Astrocyte (in vitro differentiated cells and primary cell): Measurements from ENCODE around the gene PRAMEF12. TPM values are rescaled to one million over a fixed set of nuclear protein-coding genes. Genes with fewer than 3 reads are reported as not detected.
"Not testable (repeated sequence)": the region's sequence is repeated elsewhere in the genome, so short reads cannot be mapped to it uniquely, and the experiment has no call there.

Source experiments
- DNase-seq: peaks from one replicate; pipeline ENCODE4 v3.0.0-alpha.2; 2010; ENCODE audit warnings: low read depth
- FAIRE-seq: peaks from 2 replicates; lab custom pipeline; 2011; peaks lifted over from hg19 to GRCh38; lab: Jason Lieb, UNC
- H2AFZ ChIP-seq: 2 replicates; pipeline ENCODE4 v1.6.0; 2012; ENCODE audit warnings: low read depth, low read length, inconsistent platforms
- H3K27ac ChIP-seq: 2 replicates; pipeline ENCODE4 v1.5.1; 2011; ENCODE audit warnings: low read depth, low read length, inconsistent platforms
- H3K27me3 ChIP-seq: 2 replicates; pipeline ENCODE4 v1.6.0; 2011; ENCODE audit warnings: low read length, inconsistent platforms; ENCODE audit not compliant: insufficient read depth
- H3K36me3 ChIP-seq: 2 replicates; pipeline ENCODE4 v1.5.1; 2011; ENCODE audit warnings: low read length, inconsistent platforms; ENCODE audit not compliant: insufficient read depth
- H3K4me1 ChIP-seq: 2 replicates; pipeline ENCODE4 v1.5.1; 2011; ENCODE audit warnings: low read length, inconsistent platforms; ENCODE audit not compliant: insufficient read depth
- H3K4me2 ChIP-seq: 2 replicates; pipeline ENCODE4 v1.6.0; 2012; ENCODE audit warnings: low read length, inconsistent platforms
- H3K4me3 ChIP-seq: 2 replicates; pipeline ENCODE4 v1.5.1; 2011; ENCODE audit warnings: low read depth, mild to moderate bottlenecking, low read length, inconsistent platforms; ENCODE audit not compliant: insufficient read depth
- H3K79me2 ChIP-seq: 2 replicates; pipeline ENCODE4 v1.6.0; 2012; ENCODE audit warnings: mild to moderate bottlenecking, low read length, inconsistent platforms; ENCODE audit not compliant: insufficient read depth
- H3K9ac ChIP-seq: 2 replicates; pipeline ENCODE4 v1.6.0; 2012; ENCODE audit warnings: mild to moderate bottlenecking, low read length, inconsistent platforms
- H3K9me3 ChIP-seq: 2 replicates; pipeline ENCODE4 v1.5.1; 2012; ENCODE audit warnings: low read depth, mild to moderate bottlenecking, low read length, inconsistent platforms; ENCODE audit not compliant: insufficient read depth
- H4K20me1 ChIP-seq: 2 replicates; pipeline ENCODE4 v1.6.0; 2012; ENCODE audit warnings: low read length, inconsistent platforms; ENCODE audit not compliant: insufficient read depth
- H3K27ac Mint-ChIP-seq: one replicate; pipeline ENCODE4 v1.8.0; 2021; ENCODE audit warnings: mild to moderate bottlenecking, mixed read lengths; ENCODE audit not compliant: unreplicated experiment
- H3K27me3 Mint-ChIP-seq: one replicate; pipeline ENCODE4 v1.8.0; 2021; ENCODE audit warnings: low read depth, mixed read lengths; ENCODE audit not compliant: unreplicated experiment
- H3K36me3 Mint-ChIP-seq: one replicate; pipeline ENCODE4 v1.8.0; 2021; ENCODE audit warnings: low read depth, mixed read lengths; ENCODE audit not compliant: unreplicated experiment
- H3K4me1 Mint-ChIP-seq: one replicate; pipeline ENCODE4 v1.8.0; 2021; ENCODE audit warnings: low read depth, mixed read lengths; ENCODE audit not compliant: unreplicated experiment
- H3K4me3 Mint-ChIP-seq: one replicate; pipeline ENCODE4 v1.8.0; 2021; ENCODE audit warnings: mild to moderate bottlenecking, moderate library complexity, mixed read lengths; ENCODE audit not compliant: unreplicated experiment
- H3K9me3 Mint-ChIP-seq: one replicate; pipeline ENCODE4 v1.8.0; 2021; ENCODE audit warnings: mild to moderate bottlenecking, mixed read lengths; ENCODE audit not compliant: unreplicated experiment
- EZH2 ChIP-seq: IDR thresholded peaks from 2 replicates; pipeline ENCODE4 v1.6.1; 2012; ENCODE audit warnings: mild to moderate bottlenecking, low read length, inconsistent platforms; ENCODE audit not compliant: insufficient read depth
- total RNA-seq: library from RNA; stranded (reverse); gene quantifications from 2 replicates; pipeline ENCODE4 v1.2.1, GENCODE V29; 2021
- TF ChIP-seq, protein P1 (sequence below): IDR thresholded peaks from 2 replicates; pipeline ENCODE4 v1.5.1; 2011; ENCODE audit warnings: low read depth, mild to moderate bottlenecking, inconsistent platforms, low read length, moderate library complexity; ENCODE audit not compliant: insufficient read depth

PRAMEF12 gene
- total RNA-seq, 1 donor from 2014 or later: 0.16 TPM

DNA sequence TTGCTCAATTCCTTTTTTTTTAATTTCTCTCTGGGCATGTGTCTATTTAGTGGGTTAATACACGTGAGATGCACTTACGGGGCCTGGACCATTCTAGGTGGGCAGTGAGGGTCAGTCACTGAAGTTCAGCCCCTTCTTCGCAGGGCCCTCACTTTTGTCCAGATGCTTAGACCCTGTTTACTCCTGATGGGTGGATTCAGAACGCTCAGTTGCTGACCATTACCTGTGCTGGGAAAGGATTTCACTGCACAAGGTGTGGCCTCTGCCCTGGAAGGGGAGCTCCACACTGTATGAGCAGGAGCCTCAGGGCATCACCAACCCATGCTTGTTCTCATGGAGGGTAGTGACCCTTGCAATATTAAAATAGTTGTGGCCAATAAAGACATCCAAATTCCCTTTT, 4.5 kb downstream of the PRAMEF12 start:
- Histone ChIP-seq H3K36me3 (no peaks in the 10 kb centered on the region), H3K79me2 (no peaks in the 10 kb centered on the region), H3K9me3 (no peaks in the 10 kb centered on the region), H3K4me2 (no peak overlapping the region), H3K4me1 (no peaks in the 10 kb centered on the region), H3K27me3 (no peaks in the 10 kb centered on the region), H4K20me1 (no peaks in the 10 kb centered on the region), H2AFZ (no peak overlapping the region), H3K27ac (no peak overlapping the region), H3K4me3 (no peak overlapping the region), H3K9ac (no peak overlapping the region)
- Mint-ChIP-seq H3K4me3 (no peak overlapping the region), H3K27me3 (peaks cover 12% of the 10 kb centered on the region), H3K9me3 (peaks cover 6% of the 10 kb centered on the region), H3K36me3 (peaks cover 3% of the 10 kb centered on the region), H3K4me1 (no peaks in the 10 kb centered on the region), H3K27ac (no peak overlapping the region)
- DNase-seq (no peak), FAIRE-seq (no peak)
- TF ChIP-seq, protein P1, sequence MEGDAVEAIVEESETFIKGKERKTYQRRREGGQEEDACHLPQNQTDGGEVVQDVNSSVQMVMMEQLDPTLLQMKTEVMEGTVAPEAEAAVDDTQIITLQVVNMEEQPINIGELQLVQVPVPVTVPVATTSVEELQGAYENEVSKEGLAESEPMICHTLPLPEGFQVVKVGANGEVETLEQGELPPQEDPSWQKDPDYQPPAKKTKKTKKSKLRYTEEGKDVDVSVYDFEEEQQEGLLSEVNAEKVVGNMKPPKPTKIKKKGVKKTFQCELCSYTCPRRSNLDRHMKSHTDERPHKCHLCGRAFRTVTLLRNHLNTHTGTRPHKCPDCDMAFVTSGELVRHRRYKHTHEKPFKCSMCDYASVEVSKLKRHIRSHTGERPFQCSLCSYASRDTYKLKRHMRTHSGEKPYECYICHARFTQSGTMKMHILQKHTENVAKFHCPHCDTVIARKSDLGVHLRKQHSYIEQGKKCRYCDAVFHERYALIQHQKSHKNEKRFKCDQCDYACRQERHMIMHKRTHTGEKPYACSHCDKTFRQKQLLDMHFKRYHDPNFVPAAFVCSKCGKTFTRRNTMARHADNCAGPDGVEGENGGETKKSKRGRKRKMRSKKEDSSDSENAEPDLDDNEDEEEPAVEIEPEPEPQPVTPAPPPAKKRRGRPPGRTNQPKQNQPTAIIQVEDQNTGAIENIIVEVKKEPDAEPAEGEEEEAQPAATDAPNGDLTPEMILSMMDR: no peak
- no peak for TF ChIP-seq EZH2

- Histone ChIP-seq H3K4me3 (no peak overlapping the region), H4K20me1 (no peaks in the 10 kb centered on the region), H3K36me3 (no peaks in the 10 kb centered on the region), H3K9ac (no peak overlapping the region), H3K27me3 (no peaks in the 10 kb centered on the region), H3K4me1 (no peaks in the 10 kb centered on the region), H3K79me2 (no peaks in the 10 kb centered on the region), H2AFZ (no peak overlapping the region), H3K9me3 (no peaks in the 10 kb centered on the region), H3K27ac (no peak overlapping the region), H3K4me2 (no peak overlapping the region)
- Mint-ChIP-seq H3K4me3 (no peak overlapping the region), H3K27ac (no peak overlapping the region), H3K27me3 (peaks cover 12% of the 10 kb centered on the region), H3K4me1 (no peaks in the 10 kb centered on the region), H3K9me3 (peaks cover 8% of the 10 kb centered on the region), H3K36me3 (peaks cover 3% of the 10 kb centered on the region)
- DNase-seq (no peak), FAIRE-seq (no peak)
- TF ChIP-seq, protein P1: no peak
- TF ChIP-seq EZH2: no peak
These were observed 5.4 kb downstream of the PRAMEF12 start for GRCh38 chr1:12778907-12779306.

DNA sequence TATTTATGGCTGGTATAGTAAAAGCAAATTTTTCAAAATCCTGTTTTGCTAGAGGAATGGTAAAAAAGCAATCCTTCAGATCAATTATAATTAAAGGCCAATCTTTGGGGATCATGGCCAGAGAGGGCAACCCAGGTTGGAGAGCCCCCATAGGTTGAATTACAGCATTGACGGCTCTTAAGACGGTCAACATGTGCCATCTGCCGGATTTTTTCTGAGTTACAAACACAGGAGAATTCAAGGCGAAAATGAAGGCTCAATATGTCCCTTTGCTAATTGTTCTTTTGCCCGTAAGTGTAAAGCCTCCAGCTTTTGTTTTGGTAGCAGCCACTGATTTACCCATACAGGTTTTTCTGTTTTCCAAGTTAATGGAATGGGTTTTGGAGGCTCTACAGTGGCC, 8.0 kb downstream of the PRAMEF12 start:
- H3K36me3 Mint-ChIP-seq, H3K4me3 Mint-ChIP-seq, H3K9ac ChIP-seq, H3K4me1 ChIP-seq, H3K4me1 Mint-ChIP-seq, H3K27ac ChIP-seq, H3K27ac Mint-ChIP-seq, H3K36me3 ChIP-seq, H3K9me3 ChIP-seq, FAIRE-seq, H3K27me3 ChIP-seq, DNase-seq, H3K27me3 Mint-ChIP-seq, H4K20me1 ChIP-seq, H3K4me2 ChIP-seq, H3K79me2 ChIP-seq, H2AFZ ChIP-seq, H3K4me3 ChIP-seq: not testable (repeated sequence)
- H3K9me3 Mint-ChIP-seq: peaks cover 13% of the 10 kb centered on the region

- H3K4me3 ChIP-seq, H3K27ac Mint-ChIP-seq, H2AFZ ChIP-seq, H3K9ac ChIP-seq, H3K4me3 Mint-ChIP-seq, H3K36me3 ChIP-seq, H3K36me3 Mint-ChIP-seq, H4K20me1 ChIP-seq, H3K27me3 ChIP-seq, H3K27me3 Mint-ChIP-seq, H3K79me2 ChIP-seq, DNase-seq, H3K4me2 ChIP-seq, H3K9me3 ChIP-seq, H3K4me1 ChIP-seq, H3K4me1 Mint-ChIP-seq, H3K27ac ChIP-seq, FAIRE-seq: not testable (repeated sequence)
- H3K9me3 Mint-ChIP-seq: peaks cover 17% of the 10 kb centered on the region
These were observed 10.2 kb downstream of the PRAMEF12 start for GRCh38 chr1:12783783-12784182.

DNA sequence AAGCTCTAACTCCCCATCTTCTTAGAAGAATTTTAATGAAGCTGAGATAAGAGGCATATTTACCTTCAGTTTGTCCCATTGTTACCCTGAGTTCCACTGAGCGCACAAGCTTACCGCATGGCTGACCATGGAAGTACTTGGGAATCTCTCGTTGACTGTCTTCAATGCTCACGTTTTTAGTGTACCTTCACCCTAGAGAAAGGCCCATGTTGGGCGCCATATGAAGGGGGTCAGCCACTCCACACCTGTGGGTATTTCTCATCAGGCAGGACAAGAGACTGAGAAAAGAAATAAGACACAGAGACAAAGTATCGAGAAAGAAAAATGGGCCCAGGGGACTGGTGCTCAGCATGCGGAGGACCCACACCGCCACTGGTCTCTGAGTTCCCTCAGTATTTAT, 11.2 kb downstream of the PRAMEF12 start:
- not testable (repeated sequence) for H3K27ac ChIP-seq, DNase-seq, H3K4me2 ChIP-seq, H4K20me1 ChIP-seq, H3K79me2 ChIP-seq, H2AFZ ChIP-seq, H3K36me3 Mint-ChIP-seq, H3K36me3 ChIP-seq, H3K27me3 ChIP-seq, H3K4me1 Mint-ChIP-seq, FAIRE-seq, H3K4me3 Mint-ChIP-seq, H3K27ac Mint-ChIP-seq, H3K4me3 ChIP-seq, H3K27me3 Mint-ChIP-seq, H3K9me3 ChIP-seq, H3K4me1 ChIP-seq, H3K9ac ChIP-seq
- H3K9me3 Mint-ChIP-seq: peaks cover 17% of the 10 kb centered on the region
